ENCODE results near the gene RHOBTB1. TPM values are rescaled to one million over a fixed set of nuclear protein-coding genes. Genes with fewer than 3 reads are reported as not detected.

RHOBTB1 gene
- total and polyA plus RNA-seq, 2 experiments from 2014 or later, result 4.6 to 13.2 TPM

GRCh38 chr10:60948851-60949250 is 4.9 kb upstream of the RHOBTB1 start (continued):
- no peak for TF ChIP-seq CTCF (conservative IDR thresholded peaks at IDR 0.05; ENCODE audit: low read depth in 2 of 2)
- no peak for TF ChIP-seq REST (IDR thresholded peaks at IDR 0.05; ENCODE audit: unreplicated experiment)
- TF ChIP-seq CREB1 (CRISPR knock-in tag; IDR thresholded peaks at IDR 0.05; ENCODE audit: low read depth), result no peak

GRCh38 chr10:60944910-60945297 is 919 bp upstream of the RHOBTB1 start:
- Histone ChIP-seq H4K20me1 (replicated peaks; ENCODE audit: insufficient read depth) (no peaks in the 10 kb centered on the region), H3K4me3 (peak overlapping the region; percentile 79), H3K27ac (ENCODE audit: low read depth) (no peak overlapping the region), H3F3A (replicated peaks; ENCODE audit: low read depth) (no peaks in the 10 kb centered on the region), H3K27me3 (ENCODE audit: insufficient read depth) (peaks cover 17% of the 10 kb centered on the region), H2AFZ (peak overlapping the region; percentile 97), H3K79me2 (replicated peaks; ENCODE audit: insufficient read depth) (no peaks in the 10 kb centered on the region), H3K4me2 (peak overlapping the region; percentile 94), H3K36me3 (ENCODE audit: insufficient read depth) (no peaks in the 10 kb centered on the region), H3K9me2 (ENCODE audit: insufficient read depth) (no peaks in the 10 kb centered on the region), H3K4me1 (ENCODE audit: insufficient read depth) (peaks cover 9% of the 10 kb centered on the region)
- Mint-ChIP-seq H3K9me3 (no peaks in the 10 kb centered on the region), H3K27me3 (ENCODE audit: insufficient read depth, low read depth, poor library complexity) (peaks cover 12% of the 10 kb centered on the region), H3K4me3 (peak overlapping the region; percentile 87), H3K27ac (peak overlapping the region; percentile 84; the same call in 1 of the 2 replicates), H3K4me1 (peaks cover 16% of the 10 kb centered on the region), H3K36me3 (ENCODE audit: low read depth) (no peaks in the 10 kb centered on the region)
- TF ChIP-seq CTCF (conservative IDR thresholded peaks at IDR 0.05; ENCODE audit: low read depth in 2 of 2), result no peak
- no peak for TF ChIP-seq ETS1 (IDR thresholded peaks at IDR 0.05)
- no peak for TF ChIP-seq ZNF462 (CRISPR knock-in tag; IDR thresholded peaks at IDR 0.05)
- TF ChIP-seq POLR2AphosphoS5 (IDR thresholded peaks at IDR 0.05; ENCODE audit: low read depth), result no peak
- TF ChIP-seq CREB1 (CRISPR knock-in tag; IDR thresholded peaks at IDR 0.05; ENCODE audit: low read depth), result no peak
- no peak for ATAC-seq
- DNase-seq (ENCODE audit: low spot score), result no peak

All from GM23338 (cell line).